ENCODE results near the gene CDK19. TPM values are rescaled to one million over a fixed set of nuclear protein-coding genes. Genes with fewer than 3 reads are reported as not detected.

The CDK19 gene
- total RNA-seq, 4 donors from 2014 or later, result 10.8 to 13.2 (median 12.1) TPM

GRCh38 chr6:110777636-110778035 is 37.6 kb downstream of the CDK19 start:
- TF ChIP-seq POLR2A (IDR thresholded peaks at IDR 0.05) (no peak), CTCF (IDR thresholded peaks at IDR 0.05) (no peak)
- WGBS, 2 donors, result 82 to 83% methylated on average over 2 of the region's 2 CpGs
- no peak for DNase-seq

GRCh38 chr6:110776413-110776812 is 38.9 kb downstream of the CDK19 start:
- intact Hi-C loops (cut with DNase I), result no loop called here
- Histone ChIP-seq H3K9me3 (no peaks in the 10 kb centered on the region), H3K27ac (no peak overlapping the region), H3K36me3 (peaks cover 0 to 15% (median 0%) of the 10 kb centered on the region in 3 donors), H3K27me3 (no peaks in the 10 kb centered on the region), H3K4me1 (peaks cover 0 to 8% (median 0%) of the 10 kb centered on the region in 3 donors), H3K4me3 (no peak overlapping the region)
- no peak for TF ChIP-seq CTCF (IDR thresholded peaks at IDR 0.05)
- TF ChIP-seq POLR2A (IDR thresholded peaks at IDR 0.05), result no peak
- DNase-seq, result no peak

More at GRCh38 chr6:110777636-110778035, 37.6 kb downstream of the CDK19 start:
- intact Hi-C loops (cut with DNase I), result no loop called here
- Histone ChIP-seq H3K27ac (no peak overlapping the region), H3K4me3 (no peak overlapping the region), H3K4me1 (peaks cover 0 to 19% (median 0%) of the 10 kb centered on the region in 3 donors), H3K27me3 (no peaks in the 10 kb centered on the region), H3K9me3 (no peaks in the 10 kb centered on the region), H3K36me3 (peaks cover 0 to 6% (median 0%) of the 10 kb centered on the region in 3 donors)

GRCh38 chr6:110769923-110770322 is 45.3 kb downstream of the CDK19 start:
- no peak for TF ChIP-seq CTCF (IDR thresholded peaks at IDR 0.05)
- no peak for DNase-seq
- H3K4me1 ChIP-seq, result no peaks in the 10 kb centered on the region
- no peak overlapping the region for H3K4me3 ChIP-seq
- no peaks in the 10 kb centered on the region for H3K9me3 ChIP-seq
- intact Hi-C loops (cut with DNase I), result no loop called here
- no peak overlapping the region for H3K27ac ChIP-seq
- H3K27me3 ChIP-seq, result no peaks in the 10 kb centered on the region
- H3K36me3 ChIP-seq, result peaks cover 0 to 56% (median 0%) of the 10 kb centered on the region in 3 donors
- 85 to 94% methylated on average over 2 of the region's 2 CpGs for WGBS, 2 donors

GRCh38 chr6:110768057-110768456 is 47.2 kb downstream of the CDK19 start:
- H3K27ac ChIP-seq, result no peak overlapping the region
- H3K9me3 ChIP-seq, result no peaks in the 10 kb centered on the region
- intact Hi-C loops (cut with DNase I), result no loop called here
- TF ChIP-seq POLR2A (IDR thresholded peaks at IDR 0.05) (no peak), CTCF (IDR thresholded peaks at IDR 0.05) (no peak)
- WGBS, 2 donors, result 62 to 88% methylated on average over 1 of the region's 1 CpG
- H3K4me1 ChIP-seq, result no peaks in the 10 kb centered on the region
- no peak overlapping the region for H3K4me3 ChIP-seq
- peaks cover 0 to 54% (median 0%) of the 10 kb centered on the region in 3 donors for H3K36me3 ChIP-seq
- no peaks in the 10 kb centered on the region for H3K27me3 ChIP-seq
- DNase-seq, result no peak

GRCh38 chr6:110761371-110761770 is 53.9 kb downstream of the CDK19 start:
- DNase-seq, result no peak
- H3K4me3 ChIP-seq, result no peak overlapping the region
- H3K27ac ChIP-seq, result no peak overlapping the region
- no peaks in the 10 kb centered on the region for H3K4me1 ChIP-seq
- WGBS, 2 donors, result 75 to 78% methylated on average over 3 of the region's 3 CpGs
- H3K27me3 ChIP-seq, result no peaks in the 10 kb centered on the region
- H3K36me3 ChIP-seq, result peaks cover 0 to 12% (median 0%) of the 10 kb centered on the region in 3 donors
- H3K9me3 ChIP-seq, result no peaks in the 10 kb centered on the region
- intact Hi-C loops (cut with DNase I), result no loop called here
- TF ChIP-seq POLR2A (IDR thresholded peaks at IDR 0.05), result no peak
- TF ChIP-seq CTCF (IDR thresholded peaks at IDR 0.05), result no peak
